ENCODE data around the gene NEUROD4. TPM values are rescaled to one million over a fixed set of nuclear protein-coding genes. Genes with fewer than 3 reads are reported as not detected.

NEUROD4 gene
- total and polyA plus RNA-seq, 2 experiments from 2014 or later = 0.07 to 0.13 TPM

DNA sequence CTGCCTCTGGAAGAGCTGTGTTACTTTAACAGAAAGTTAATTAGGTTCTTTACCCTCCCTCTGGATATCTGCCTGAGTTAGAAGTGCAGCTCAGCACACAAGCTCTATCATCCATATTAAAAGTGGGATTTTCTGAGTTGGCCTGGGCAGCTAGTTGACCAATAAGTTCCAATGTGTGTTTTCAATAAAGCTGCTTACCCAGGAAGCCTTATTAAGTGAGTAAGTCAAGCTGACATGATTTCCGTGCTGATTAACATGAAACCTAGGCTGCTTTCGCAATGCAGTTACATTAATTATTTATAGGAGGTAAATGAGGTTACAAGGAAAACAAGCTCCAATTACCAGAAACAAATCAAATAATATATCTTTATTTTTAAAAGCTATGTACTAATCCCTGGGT is 4.8 kb downstream of the NEUROD4 start:
- H3K4me1 ChIP-seq (ENCODE audit: insufficient read depth) = no peaks in the 10 kb centered on the region
- TF ChIP-seq, protein P1, sequence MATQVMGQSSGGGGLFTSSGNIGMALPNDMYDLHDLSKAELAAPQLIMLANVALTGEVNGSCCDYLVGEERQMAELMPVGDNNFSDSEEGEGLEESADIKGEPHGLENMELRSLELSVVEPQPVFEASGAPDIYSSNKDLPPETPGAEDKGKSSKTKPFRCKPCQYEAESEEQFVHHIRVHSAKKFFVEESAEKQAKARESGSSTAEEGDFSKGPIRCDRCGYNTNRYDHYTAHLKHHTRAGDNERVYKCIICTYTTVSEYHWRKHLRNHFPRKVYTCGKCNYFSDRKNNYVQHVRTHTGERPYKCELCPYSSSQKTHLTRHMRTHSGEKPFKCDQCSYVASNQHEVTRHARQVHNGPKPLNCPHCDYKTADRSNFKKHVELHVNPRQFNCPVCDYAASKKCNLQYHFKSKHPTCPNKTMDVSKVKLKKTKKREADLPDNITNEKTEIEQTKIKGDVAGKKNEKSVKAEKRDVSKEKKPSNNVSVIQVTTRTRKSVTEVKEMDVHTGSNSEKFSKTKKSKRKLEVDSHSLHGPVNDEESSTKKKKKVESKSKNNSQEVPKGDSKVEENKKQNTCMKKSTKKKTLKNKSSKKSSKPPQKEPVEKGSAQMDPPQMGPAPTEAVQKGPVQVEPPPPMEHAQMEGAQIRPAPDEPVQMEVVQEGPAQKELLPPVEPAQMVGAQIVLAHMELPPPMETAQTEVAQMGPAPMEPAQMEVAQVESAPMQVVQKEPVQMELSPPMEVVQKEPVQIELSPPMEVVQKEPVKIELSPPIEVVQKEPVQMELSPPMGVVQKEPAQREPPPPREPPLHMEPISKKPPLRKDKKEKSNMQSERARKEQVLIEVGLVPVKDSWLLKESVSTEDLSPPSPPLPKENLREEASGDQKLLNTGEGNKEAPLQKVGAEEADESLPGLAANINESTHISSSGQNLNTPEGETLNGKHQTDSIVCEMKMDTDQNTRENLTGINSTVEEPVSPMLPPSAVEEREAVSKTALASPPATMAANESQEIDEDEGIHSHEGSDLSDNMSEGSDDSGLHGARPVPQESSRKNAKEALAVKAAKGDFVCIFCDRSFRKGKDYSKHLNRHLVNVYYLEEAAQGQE (IDR thresholded peaks at IDR 0.05; ENCODE audit: unreplicated experiment) = no peak
- TF ChIP-seq EZH2 (IDR thresholded peaks at IDR 0.05; ENCODE audit: low read depth, unreplicated experiment) (no peak), JUNB (IDR thresholded peaks at IDR 0.05; ENCODE audit: unreplicated experiment) (no peak), STAT1 (IDR thresholded peaks at IDR 0.05; ENCODE audit: unreplicated experiment) (no peak), EZH2phosphoT487 (IDR thresholded peaks at IDR 0.05; ENCODE audit: unreplicated experiment) (no peak), ZNF331 (CRISPR knock-in tag; IDR thresholded peaks at IDR 0.05; ENCODE audit: low read depth) (no peak), ZNF114 (CRISPR knock-in tag; IDR thresholded peaks at IDR 0.05) (no peak), CREB1 (CRISPR knock-in tag; IDR thresholded peaks at IDR 0.05; ENCODE audit: low read depth) (no peak), NANOG (IDR thresholded peaks at IDR 0.05; ENCODE audit: borderline replicate concordance) (no peak), POLR2AphosphoS5 (IDR thresholded peaks at IDR 0.05; ENCODE audit: low read depth) (no peak)
- TF ChIP-seq, protein P2, sequence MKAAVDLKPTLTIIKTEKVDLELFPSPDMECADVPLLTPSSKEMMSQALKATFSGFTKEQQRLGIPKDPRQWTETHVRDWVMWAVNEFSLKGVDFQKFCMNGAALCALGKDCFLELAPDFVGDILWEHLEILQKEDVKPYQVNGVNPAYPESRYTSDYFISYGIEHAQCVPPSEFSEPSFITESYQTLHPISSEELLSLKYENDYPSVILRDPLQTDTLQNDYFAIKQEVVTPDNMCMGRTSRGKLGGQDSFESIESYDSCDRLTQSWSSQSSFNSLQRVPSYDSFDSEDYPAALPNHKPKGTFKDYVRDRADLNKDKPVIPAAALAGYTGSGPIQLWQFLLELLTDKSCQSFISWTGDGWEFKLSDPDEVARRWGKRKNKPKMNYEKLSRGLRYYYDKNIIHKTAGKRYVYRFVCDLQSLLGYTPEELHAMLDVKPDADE (IDR thresholded peaks at IDR 0.05) = no peak
- TF ChIP-seq, protein P3, sequence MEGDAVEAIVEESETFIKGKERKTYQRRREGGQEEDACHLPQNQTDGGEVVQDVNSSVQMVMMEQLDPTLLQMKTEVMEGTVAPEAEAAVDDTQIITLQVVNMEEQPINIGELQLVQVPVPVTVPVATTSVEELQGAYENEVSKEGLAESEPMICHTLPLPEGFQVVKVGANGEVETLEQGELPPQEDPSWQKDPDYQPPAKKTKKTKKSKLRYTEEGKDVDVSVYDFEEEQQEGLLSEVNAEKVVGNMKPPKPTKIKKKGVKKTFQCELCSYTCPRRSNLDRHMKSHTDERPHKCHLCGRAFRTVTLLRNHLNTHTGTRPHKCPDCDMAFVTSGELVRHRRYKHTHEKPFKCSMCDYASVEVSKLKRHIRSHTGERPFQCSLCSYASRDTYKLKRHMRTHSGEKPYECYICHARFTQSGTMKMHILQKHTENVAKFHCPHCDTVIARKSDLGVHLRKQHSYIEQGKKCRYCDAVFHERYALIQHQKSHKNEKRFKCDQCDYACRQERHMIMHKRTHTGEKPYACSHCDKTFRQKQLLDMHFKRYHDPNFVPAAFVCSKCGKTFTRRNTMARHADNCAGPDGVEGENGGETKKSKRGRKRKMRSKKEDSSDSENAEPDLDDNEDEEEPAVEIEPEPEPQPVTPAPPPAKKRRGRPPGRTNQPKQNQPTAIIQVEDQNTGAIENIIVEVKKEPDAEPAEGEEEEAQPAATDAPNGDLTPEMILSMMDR (conservative IDR thresholded peaks at IDR 0.05; ENCODE audit: low read depth in 2 of 2) = no peak
- TF ChIP-seq, protein P4, sequence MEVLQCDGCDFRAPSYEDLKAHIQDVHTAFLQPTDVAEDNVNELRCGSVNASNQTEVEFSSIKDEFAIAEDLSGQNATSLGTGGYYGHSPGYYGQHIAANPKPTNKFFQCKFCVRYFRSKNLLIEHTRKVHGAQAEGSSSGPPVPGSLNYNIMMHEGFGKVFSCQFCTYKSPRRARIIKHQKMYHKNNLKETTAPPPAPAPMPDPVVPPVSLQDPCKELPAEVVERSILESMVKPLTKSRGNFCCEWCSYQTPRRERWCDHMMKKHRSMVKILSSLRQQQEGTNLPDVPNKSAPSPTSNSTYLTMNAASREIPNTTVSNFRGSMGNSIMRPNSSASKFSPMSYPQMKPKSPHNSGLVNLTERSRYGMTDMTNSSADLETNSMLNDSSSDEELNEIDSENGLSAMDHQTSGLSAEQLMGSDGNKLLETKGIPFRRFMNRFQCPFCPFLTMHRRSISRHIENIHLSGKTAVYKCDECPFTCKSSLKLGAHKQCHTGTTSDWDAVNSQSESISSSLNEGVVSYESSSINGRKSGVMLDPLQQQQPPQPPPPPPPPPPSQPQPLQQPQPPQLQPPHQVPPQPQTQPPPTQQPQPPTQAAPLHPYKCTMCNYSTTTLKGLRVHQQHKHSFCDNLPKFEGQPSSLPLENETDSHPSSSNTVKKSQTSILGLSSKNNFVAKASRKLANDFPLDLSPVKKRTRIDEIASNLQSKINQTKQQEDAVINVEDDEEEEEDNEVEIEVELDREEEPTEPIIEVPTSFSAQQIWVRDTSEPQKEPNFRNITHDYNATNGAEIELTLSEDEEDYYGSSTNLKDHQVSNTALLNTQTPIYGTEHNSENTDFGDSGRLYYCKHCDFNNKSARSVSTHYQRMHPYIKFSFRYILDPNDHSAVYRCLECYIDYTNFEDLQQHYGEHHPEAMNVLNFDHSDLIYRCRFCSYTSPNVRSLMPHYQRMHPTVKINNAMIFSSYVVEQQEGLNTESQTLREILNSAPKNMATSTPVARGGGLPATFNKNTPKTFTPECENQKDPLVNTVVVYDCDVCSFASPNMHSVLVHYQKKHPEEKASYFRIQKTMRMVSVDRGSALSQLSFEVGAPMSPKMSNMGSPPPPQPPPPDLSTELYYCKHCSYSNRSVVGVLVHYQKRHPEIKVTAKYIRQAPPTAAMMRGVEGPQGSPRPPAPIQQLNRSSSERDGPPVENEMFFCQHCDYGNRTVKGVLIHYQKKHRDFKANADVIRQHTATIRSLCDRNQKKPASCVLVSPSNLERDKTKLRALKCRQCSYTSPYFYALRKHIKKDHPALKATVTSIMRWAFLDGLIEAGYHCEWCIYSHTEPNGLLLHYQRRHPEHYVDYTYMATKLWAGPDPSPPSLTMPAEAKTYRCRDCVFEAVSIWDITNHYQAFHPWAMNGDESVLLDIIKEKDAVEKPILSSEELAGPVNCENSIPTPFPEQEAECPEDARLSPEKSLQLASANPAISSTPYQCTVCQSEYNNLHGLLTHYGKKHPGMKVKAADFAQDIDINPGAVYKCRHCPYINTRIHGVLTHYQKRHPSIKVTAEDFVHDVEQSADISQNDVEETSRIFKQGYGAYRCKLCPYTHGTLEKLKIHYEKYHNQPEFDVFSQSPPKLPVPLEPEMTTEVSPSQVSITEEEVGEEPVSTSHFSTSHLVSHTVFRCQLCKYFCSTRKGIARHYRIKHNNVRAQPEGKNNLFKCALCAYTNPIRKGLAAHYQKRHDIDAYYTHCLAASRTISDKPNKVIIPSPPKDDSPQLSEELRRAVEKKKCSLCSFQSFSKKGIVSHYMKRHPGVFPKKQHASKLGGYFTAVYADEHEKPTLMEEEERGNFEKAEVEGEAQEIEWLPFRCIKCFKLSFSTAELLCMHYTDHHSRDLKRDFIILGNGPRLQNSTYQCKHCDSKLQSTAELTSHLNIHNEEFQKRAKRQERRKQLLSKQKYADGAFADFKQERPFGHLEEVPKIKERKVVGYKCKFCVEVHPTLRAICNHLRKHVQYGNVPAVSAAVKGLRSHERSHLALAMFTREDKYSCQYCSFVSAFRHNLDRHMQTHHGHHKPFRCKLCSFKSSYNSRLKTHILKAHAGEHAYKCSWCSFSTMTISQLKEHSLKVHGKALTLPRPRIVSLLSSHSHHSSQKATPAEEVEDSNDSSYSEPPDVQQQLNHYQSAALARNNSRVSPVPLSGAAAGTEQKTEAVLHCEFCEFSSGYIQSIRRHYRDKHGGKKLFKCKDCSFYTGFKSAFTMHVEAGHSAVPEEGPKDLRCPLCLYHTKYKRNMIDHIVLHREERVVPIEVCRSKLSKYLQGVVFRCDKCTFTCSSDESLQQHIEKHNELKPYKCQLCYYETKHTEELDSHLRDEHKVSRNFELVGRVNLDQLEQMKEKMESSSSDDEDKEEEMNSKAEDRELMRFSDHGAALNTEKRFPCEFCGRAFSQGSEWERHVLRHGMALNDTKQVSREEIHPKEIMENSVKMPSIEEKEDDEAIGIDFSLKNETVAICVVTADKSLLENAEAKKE (CRISPR knock-in tag; IDR thresholded peaks at IDR 0.05) = no peak
- no peaks in the 10 kb centered on the region for H3F3A ChIP-seq (replicated peaks; ENCODE audit: low read depth)
- 0 out of 2 replicates have a peak, but pooled peaks cover 4% of the 10 kb centered on the region for H3K9me2 ChIP-seq (ENCODE audit: insufficient read depth)
- no peak overlapping the region for H3K27ac ChIP-seq (ENCODE audit: low read depth)
- no peaks in the 10 kb centered on the region for H4K20me1 ChIP-seq (replicated peaks; ENCODE audit: insufficient read depth)
- no peak overlapping the region for H2AFZ ChIP-seq
- H3K4me3 ChIP-seq = no peak overlapping the region
- no peaks in the 10 kb centered on the region for H3K79me2 ChIP-seq (replicated peaks; ENCODE audit: insufficient read depth)
- no peak overlapping the region for H3K4me3 Mint-ChIP-seq
- H3K36me3 Mint-ChIP-seq (ENCODE audit: low read depth) = no peaks in the 10 kb centered on the region
- H3K9me3 Mint-ChIP-seq = no peaks in the 10 kb centered on the region
- H3K4me2 ChIP-seq = no peak overlapping the region
- H3K27me3 ChIP-seq (ENCODE audit: insufficient read depth) = no peaks in the 10 kb centered on the region
- no peak for DNase-seq (ENCODE audit: low spot score)
- no peak for ATAC-seq
- peaks cover 6% of the 10 kb centered on the region for H3K27me3 Mint-ChIP-seq (ENCODE audit: insufficient read depth, low read depth, poor library complexity)
- H3K4me1 Mint-ChIP-seq = peaks cover 7% of the 10 kb centered on the region; the same call in 2 of the 3 replicates
- no peak overlapping the region for H3K27ac Mint-ChIP-seq
- no peaks in the 10 kb centered on the region for H3K36me3 ChIP-seq (ENCODE audit: insufficient read depth)
